ENCODE data around the gene DGKE.

- no peak for TF ChIP-seq CTCF (IDR thresholded peaks at IDR 0.05; ENCODE audit: poor library complexity)
- no peak for TF ChIP-seq EZH2 (IDR thresholded peaks at IDR 0.05; ENCODE audit: borderline replicate concordance)
- TF ChIP-seq EZH2phosphoT487 (IDR thresholded peaks at IDR 0.05; ENCODE audit: low read depth, severe bottlenecking, unreplicated experiment) = no peak
Measured at GRCh38 chr17:56815711-56816110, 18.2 kb upstream of the DGKE start.
